Measurements from ENCODE around the gene DENND6B.

Gene DENND6B

GRCh38 chr22:50304528-50305392 lies 22.1 kb downstream of the DENND6B start:
- DNase-seq (ENCODE audit: low read depth), result no peak

GRCh38 chr22:50303848-50304527 lies 22.8 kb downstream of the DENND6B start:
- no peak for DNase-seq (ENCODE audit: low read depth)

- DNase-seq (ENCODE audit: low read depth), result no peak
These were observed 23.3 kb downstream of the DENND6B start for GRCh38 chr22:50303515-50303847.

GRCh38 chr22:50302564-50302963 lies 24.2 kb downstream of the DENND6B start:
- no peak for DNase-seq (ENCODE audit: low read depth)

GRCh38 chr22:50302041-50302541 lies 24.7 kb downstream of the DENND6B start:
- DNase-seq (ENCODE audit: low read depth), result no peak

GRCh38 chr22:50301581-50301991 lies 25.2 kb downstream of the DENND6B start:
- DNase-seq (ENCODE audit: low read depth), result no peak

- no peak for DNase-seq (ENCODE audit: low read depth)
These were observed 26.1 kb downstream of the DENND6B start for GRCh38 chr22:50300620-50301257.

- no peak for DNase-seq (ENCODE audit: low read depth)
These were observed 26.8 kb downstream of the DENND6B start for GRCh38 chr22:50299785-50300619.

GRCh38 chr22:50298937-50299784 lies 27.7 kb downstream of the DENND6B start:
- DNase-seq (ENCODE audit: low read depth), result no peak

- DNase-seq (ENCODE audit: low read depth), result no peak
These were observed 28.6 kb downstream of the DENND6B start for GRCh38 chr22:50298266-50298637.

- no peak for DNase-seq (ENCODE audit: low read depth)
These were observed 29.1 kb downstream of the DENND6B start for GRCh38 chr22:50297510-50298265.

- no peak for DNase-seq (ENCODE audit: low read depth)
These were observed 29.9 kb downstream of the DENND6B start for GRCh38 chr22:50296658-50297490.

- no peak for DNase-seq (ENCODE audit: low read depth)
These were observed 32.5 kb downstream of the DENND6B start for GRCh38 chr22:50294319-50294656.

- DNase-seq (ENCODE audit: low read depth), result no peak
These were observed 33.1 kb downstream of the DENND6B start for GRCh38 chr22:50293441-50294318.

GRCh38 chr22:50292643-50293440 lies 34.0 kb downstream of the DENND6B start:
- DNase-seq (ENCODE audit: low read depth), result no peak

- no peak for DNase-seq (ENCODE audit: low read depth)
These were observed 36.7 kb downstream of the DENND6B start for GRCh38 chr22:50289942-50290630.
